Stomach (tissue), 9 donors: ENCODE results near the gene NXPH1. TPM values are rescaled to one million over a fixed set of nuclear protein-coding genes. Genes with fewer than 3 reads are reported as not detected.

ENCODE experiments used
- DNase-seq, 2 donors: peaks; one replicate each; pipeline versions ENCODE4 v3.0.0 to v3.0.0-alpha.2; 2013 to 2019
- H3K27ac ChIP-seq, 5 donors: fragments of 200-600 bp in 4 of 5; sonication (generic) in 4 of 5; one replicate each; pipeline ENCODE4 v1.5.1; 2013 to 2019; ENCODE audit warnings: mild to moderate bottlenecking in 1 of 5, moderate library complexity in 1 of 5
- H3K27me3 ChIP-seq, 3 donors: fragments of 200-600 bp; sonication (generic); one replicate each; pipeline ENCODE4 v1.5.1; 2017 to 2019; ENCODE audit warnings: mixed run types in 1 of 3
- H3K36me3 ChIP-seq, 4 donors: fragments of 200-600 bp; sonication (generic); 1 replicate in 3 of 4; 2 replicates in 1 of 4; pipeline ENCODE4 v1.5.1; 2016 to 2019
- H3K4me1 ChIP-seq, 4 donors: fragments of 200-600 bp; sonication (generic); one replicate each; pipeline ENCODE4 v1.5.1; 2016 to 2019
- H3K4me3 ChIP-seq, 4 donors: fragments of 200-600 bp; sonication (generic) in 3 of 4; one replicate each; pipeline ENCODE4 v1.5.1; 2016 to 2019; ENCODE audit warnings: mild to moderate bottlenecking in 1 of 4
- H3K9me3 ChIP-seq, 4 donors: fragments of 200-600 bp; sonication (generic); one replicate each; pipeline ENCODE4 v1.5.1; 2016 to 2019
- EP300 ChIP-seq: sonication (generic); formaldehyde crosslinking; IDR thresholded peaks from one replicate; pipeline ENCODE4 v1.6.1; 2017; ENCODE audit warnings: antibody characterized with exemption
- POLR2A ChIP-seq, 4 donors: fragments of 450-650 bp; IDR thresholded peaks; one replicate each; pipeline ENCODE4 v1.6.1; 2016; ENCODE audit warnings: antibody characterized with exemption in 4 of 4, control low read depth in 2 of 4, mild to moderate bottlenecking in 1 of 4, moderate library complexity in 1 of 4
- POLR2AphosphoS5 ChIP-seq, 3 donors: sonication (generic); formaldehyde crosslinking; IDR thresholded peaks; one replicate each; pipeline ENCODE4 v1.6.1; 2016; ENCODE audit warnings: antibody characterized with exemption in 3 of 3
- WGBS, 5 donors: extraction: QIAGEN DNeasy Blood & Tissue Kit in 3 of 5; methylation state at CpG; one replicate each; pipeline versions ENCODE4 v1.1.5 to v1.1.7; 2013 to 2018; 5-methylcytosine and 5-hydroxymethylcytosine counted together
- intact Hi-C: fragments of 100-400 bp; cut with DNase I; formaldehyde crosslinking; loops from one replicate; pipeline ENCODE4 v1.15.1; 2023; ENCODE audit warnings: low total_unique reads
- polyA plus RNA-seq, 3 donors: library from polyadenylated mRNA; stranded (reverse); fragments of 200-250 nt; gene quantifications; one replicate each; pipeline ENCODE4 v1.2.3, GENCODE V29; 2013
- total RNA-seq, 5 donors: library from RNA; depleted of rRNA; stranded (reverse); fragments of >200 nt; gene quantifications; one replicate each; pipeline versions ENCODE4 v1.1.0 to v1.2.3, GENCODE V29; 2014 to 2016
- TF ChIP-seq, protein P1 (sequence below), 7 experiments: fragments of 450-650 bp in 4 of 7; fragments of 200-600 bp in 3 of 7; sonication (generic) in 3 of 7; IDR thresholded peaks; one replicate each; pipeline ENCODE4 v1.5.1; 2016 to 2019; ENCODE audit warnings: antibody characterized with exemption in 7 of 7, control low read depth in 2 of 7, mild to moderate bottlenecking in 1 of 7
- donor health status: healthy with polysubstance abuse.
- donor health status: Bipolar disorder and iron deficiency.
- donor health status: healthy.

Gene NXPH1
- total and polyA plus RNA-seq, 8 donors, result 0.37 TPM; not detected in 7

DNA sequence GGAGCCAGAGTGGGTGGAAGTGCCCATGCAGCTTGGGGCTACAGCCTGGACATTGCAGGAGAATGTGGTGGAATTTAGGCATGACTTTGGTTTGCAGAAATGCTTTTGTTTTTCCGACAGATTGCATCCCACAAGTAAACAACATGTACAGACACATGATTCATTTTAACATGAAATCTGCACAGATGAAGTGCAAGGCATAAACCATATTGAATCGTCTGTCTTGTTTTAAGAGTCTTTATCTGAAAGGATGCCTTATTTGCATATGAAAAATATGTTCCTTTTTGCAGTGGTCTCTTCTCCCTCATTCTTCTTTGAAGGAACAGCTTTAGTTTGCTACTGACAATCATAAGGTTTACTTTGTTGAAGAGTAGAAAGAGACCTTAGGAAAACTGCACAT, 94.9 kb downstream of the NXPH1 start:
- intact Hi-C loops, result no loop called here

GRCh38 chr7:8531991-8532515, 98.6 kb downstream of the NXPH1 start:
- 82 to 95% (median 94%) methylated on average over 2 of the region's 2 CpGs for WGBS, 5 donors
- Histone ChIP-seq H3K9me3 (no peaks in the 10 kb centered on the region), H3K4me1 (no peaks in the 10 kb centered on the region), H3K36me3 (no peaks in the 10 kb centered on the region), H3K27ac (no peak overlapping the region), H3K4me3 (no peak overlapping the region), H3K27me3 (no peaks in the 10 kb centered on the region)
- TF ChIP-seq, protein P1, sequence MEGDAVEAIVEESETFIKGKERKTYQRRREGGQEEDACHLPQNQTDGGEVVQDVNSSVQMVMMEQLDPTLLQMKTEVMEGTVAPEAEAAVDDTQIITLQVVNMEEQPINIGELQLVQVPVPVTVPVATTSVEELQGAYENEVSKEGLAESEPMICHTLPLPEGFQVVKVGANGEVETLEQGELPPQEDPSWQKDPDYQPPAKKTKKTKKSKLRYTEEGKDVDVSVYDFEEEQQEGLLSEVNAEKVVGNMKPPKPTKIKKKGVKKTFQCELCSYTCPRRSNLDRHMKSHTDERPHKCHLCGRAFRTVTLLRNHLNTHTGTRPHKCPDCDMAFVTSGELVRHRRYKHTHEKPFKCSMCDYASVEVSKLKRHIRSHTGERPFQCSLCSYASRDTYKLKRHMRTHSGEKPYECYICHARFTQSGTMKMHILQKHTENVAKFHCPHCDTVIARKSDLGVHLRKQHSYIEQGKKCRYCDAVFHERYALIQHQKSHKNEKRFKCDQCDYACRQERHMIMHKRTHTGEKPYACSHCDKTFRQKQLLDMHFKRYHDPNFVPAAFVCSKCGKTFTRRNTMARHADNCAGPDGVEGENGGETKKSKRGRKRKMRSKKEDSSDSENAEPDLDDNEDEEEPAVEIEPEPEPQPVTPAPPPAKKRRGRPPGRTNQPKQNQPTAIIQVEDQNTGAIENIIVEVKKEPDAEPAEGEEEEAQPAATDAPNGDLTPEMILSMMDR (IDR thresholded peaks at IDR 0.05), result no peak
- no peak for TF ChIP-seq EP300
- intact Hi-C loops, result no loop called here
- no peak for DNase-seq

More for the DNA sequence above, 94.9 kb downstream of the NXPH1 start:
- no peak overlapping the region for H3K4me3 ChIP-seq
- WGBS, 5 donors, result 37 to 64% (median 60%) methylated on average over 2 of the region's 2 CpGs
- H3K36me3 ChIP-seq, result no peaks in the 10 kb centered on the region
- no peak for DNase-seq
- no peaks in the 10 kb centered on the region for H3K4me1 ChIP-seq
- H3K27me3 ChIP-seq, result no peaks in the 10 kb centered on the region
- TF ChIP-seq, protein P1 (IDR thresholded peaks at IDR 0.05), result no peak
- TF ChIP-seq EP300 (no peak), POLR2AphosphoS5 (IDR thresholded peaks at IDR 0.05) (no peak), POLR2A (IDR thresholded peaks at IDR 0.05) (no peak)
- H3K27ac ChIP-seq, result no peak overlapping the region
- H3K9me3 ChIP-seq, result peaks cover 6 to 19% (median 13%) of the 10 kb centered on the region in 4 donors

- Histone ChIP-seq H3K27ac (no peak overlapping the region), H3K4me1 (no peaks in the 10 kb centered on the region), H3K27me3 (no peaks in the 10 kb centered on the region), H3K36me3 (no peaks in the 10 kb centered on the region), H3K9me3 (no peaks in the 10 kb centered on the region), H3K4me3 (no peak overlapping the region)
- intact Hi-C loops, result no loop called here
- no peak for TF ChIP-seq POLR2A (IDR thresholded peaks at IDR 0.05)
- DNase-seq, result no peak
- 78 to 90% (median 84%) methylated on average over 3 of the region's 3 CpGs for WGBS, 5 donors
Observed at GRCh38 chr7:8536431-8536830, 103.0 kb downstream of the NXPH1 start.

DNA sequence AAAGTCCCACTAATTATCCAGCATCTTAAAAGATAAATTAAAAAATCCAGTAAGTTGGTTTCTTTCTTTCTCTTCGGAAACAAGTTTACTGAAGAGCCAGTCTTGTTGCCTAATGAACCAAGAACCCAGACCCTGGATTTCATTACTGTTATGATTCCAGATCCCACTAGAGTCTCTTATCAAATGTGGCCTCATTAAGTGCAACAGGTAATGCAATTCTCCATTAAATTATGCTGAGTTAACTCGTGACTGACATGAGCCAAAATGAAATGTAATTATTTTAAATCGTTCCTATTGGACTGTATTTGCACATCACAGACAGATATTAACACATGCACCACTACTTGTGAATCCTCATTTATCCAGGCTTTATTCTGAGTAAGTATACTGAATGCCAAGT, 115.6 kb downstream of the NXPH1 start:
- no peak overlapping the region for H3K4me3 ChIP-seq
- no peak for DNase-seq

DNA sequence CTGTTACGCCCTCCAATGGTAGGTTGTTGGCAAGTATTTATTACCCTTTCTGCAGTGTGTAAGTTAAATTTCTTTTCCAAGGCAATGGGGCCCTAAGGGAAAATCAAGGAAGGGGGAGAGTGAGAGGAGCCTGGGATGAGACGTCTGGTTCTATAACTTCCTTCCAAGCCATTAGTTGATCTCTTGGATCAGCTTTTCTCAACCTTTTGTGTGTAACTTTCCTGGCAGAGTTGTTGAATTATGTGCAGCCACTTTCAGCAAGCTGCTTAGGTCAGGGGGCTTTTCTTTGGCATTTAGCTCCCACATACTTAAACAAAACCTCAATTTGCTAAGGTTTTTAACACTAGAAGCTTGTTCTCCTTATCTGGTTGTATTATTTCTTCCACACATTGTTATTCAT, 127.1 kb downstream of the NXPH1 start:
- H3K4me3 ChIP-seq, result no peak overlapping the region
- H3K27me3 ChIP-seq, result no peaks in the 10 kb centered on the region
- 52 to 68% (median 59%) methylated on average over 2 of the region's 2 CpGs for WGBS, 5 donors
- TF ChIP-seq EP300 (no peak), POLR2A (IDR thresholded peaks at IDR 0.05) (no peak), POLR2AphosphoS5 (IDR thresholded peaks at IDR 0.05) (no peak)
- TF ChIP-seq, protein P1 (IDR thresholded peaks at IDR 0.05), result no peak
- no peaks in the 10 kb centered on the region for H3K9me3 ChIP-seq
- no peak overlapping the region for H3K27ac ChIP-seq
- intact Hi-C loops, result no loop called here
- DNase-seq, result no peak
- H3K4me1 ChIP-seq, result no peaks in the 10 kb centered on the region
- H3K36me3 ChIP-seq, result no peaks in the 10 kb centered on the region

More for the DNA sequence above, 115.6 kb downstream of the NXPH1 start:
- no peaks in the 10 kb centered on the region for H3K27me3 ChIP-seq
- H3K27ac ChIP-seq, result no peak overlapping the region
- no peaks in the 10 kb centered on the region for H3K9me3 ChIP-seq
- TF ChIP-seq EP300, result no peak
- intact Hi-C loops, result no loop called here
- no peaks in the 10 kb centered on the region for H3K4me1 ChIP-seq
- H3K36me3 ChIP-seq, result no peaks in the 10 kb centered on the region
- WGBS, 5 donors, result 69 to 85% (median 75%) methylated on average over 3 of the region's 3 CpGs
